ENCODE measurements around the gene ATP2A3.

GRCh38 chr17:3900646-3901045 lies 63.6 kb downstream of the ATP2A3 start:
- TF ChIP-seq CTCF (IDR thresholded peaks at IDR 0.05), result no peak
- TF ChIP-seq POLR2A (IDR thresholded peaks at IDR 0.05), result no peak

Measured in prostate gland (tissue), 2 donors.